GM18519 (cell line): ENCODE results near the gene RGS7.
"Not testable (repeated sequence)": the region's sequence is repeated elsewhere in the genome, so short reads cannot be mapped to it uniquely, and the experiment has no call there.

ENCODE experiments used
- ATAC-seq: cut with Tn5 transposase; IDR thresholded peaks from one replicate; pipeline ENCODE4 v1.9.1; 2021; ENCODE audit warnings: mild to moderate bottlenecking, moderate library complexity; ENCODE audit not compliant: unreplicated experiment, low FRiP score

The RGS7 gene

GRCh38 chr1:240762471-240762987 is 594.5 kb downstream of the RGS7 start:
- not testable (repeated sequence) for ATAC-seq

GRCh38 chr1:240758777-240759176 is 598.2 kb downstream of the RGS7 start:
- not testable (repeated sequence) for ATAC-seq

- ATAC-seq = no peak
Observed at GRCh38 chr1:240758296-240758695, 598.7 kb downstream of the RGS7 start.

- no peak for ATAC-seq
Observed at GRCh38 chr1:240747907-240748306, 609.1 kb downstream of the RGS7 start.

GRCh38 chr1:240743705-240744104 is 613.3 kb downstream of the RGS7 start:
- ATAC-seq = no peak

- ATAC-seq = no peak
Observed at GRCh38 chr1:240739754-240740153, 617.3 kb downstream of the RGS7 start.

- ATAC-seq = no peak
Observed at GRCh38 chr1:240739139-240739538, 617.9 kb downstream of the RGS7 start.

- ATAC-seq = no peak
Observed at GRCh38 chr1:240737766-240738265, 619.2 kb downstream of the RGS7 start.

- no peak for ATAC-seq
Observed at GRCh38 chr1:240737298-240737697, 619.7 kb downstream of the RGS7 start.

- ATAC-seq = not testable (repeated sequence)
Observed at GRCh38 chr1:240734705-240735104, 622.3 kb downstream of the RGS7 start.

GRCh38 chr1:240734001-240734400 is 623.0 kb downstream of the RGS7 start:
- ATAC-seq = no peak

- ATAC-seq = peak; percentile 92
Observed at GRCh38 chr1:240732390-240732789, 624.6 kb downstream of the RGS7 start.
